ENCODE results near the gene SCN3A. TPM values are rescaled to one million over a fixed set of nuclear protein-coding genes. Genes with fewer than 3 reads are reported as not detected.

Gene SCN3A
- total and polyA plus RNA-seq, 2 of the 13 experiments (the other 11 are each of a cell fraction or from before 2014, with no cell fraction given) = not detected

DNA sequence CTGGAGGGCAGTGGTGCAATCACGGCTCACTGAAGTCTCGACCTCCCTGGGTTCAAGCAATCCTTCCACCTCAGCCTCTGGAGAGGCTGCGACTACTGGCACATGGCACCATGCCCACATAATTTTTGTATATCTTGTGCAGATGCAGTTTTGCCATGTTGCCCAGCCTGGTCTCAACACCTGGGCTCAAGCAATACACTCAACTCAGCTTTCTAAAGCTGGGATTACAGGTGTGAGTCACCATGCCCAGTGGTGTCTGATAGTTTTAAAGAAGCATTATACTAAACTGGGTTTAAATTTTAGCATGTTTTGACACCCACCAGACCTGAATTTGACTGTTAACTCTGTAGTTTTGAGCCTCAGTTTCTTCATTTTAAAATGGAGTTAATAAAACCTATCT, 139.1 kb downstream of the SCN3A start:
- CTCF ChIA-PET (ENCODE audit: low intra/inter-chr PET ratio, low total read pairs) = no interaction called here
- no peaks in the 10 kb centered on the region for H4K20me1 ChIP-seq (ENCODE audit: insufficient read depth, low read length)
- no peaks in the 10 kb centered on the region for H3K79me2 ChIP-seq (ENCODE audit: insufficient read depth, low read length)
- H2AFZ ChIP-seq (ENCODE audit: low read length) = no peak overlapping the region
- FAIRE-seq (no peak), ATAC-seq (no peak), DNase-seq (ENCODE audit: low spot score) (no peak)
- H3K4me1 ChIP-seq (ENCODE audit: insufficient read depth, low read length) = no peaks in the 10 kb centered on the region
- no peaks in the 10 kb centered on the region for H3K9me3 ChIP-seq (ENCODE audit: low read length)
- H3K4me3 ChIP-seq (replicated peaks in 1 of 3; ENCODE audit: insufficient read depth in 1 of 3, low read depth in 2 of 3, low read length in 3 of 3) = no peak overlapping the region
- POLR2A ChIA-PET = no interaction called here
- in situ Hi-C loops (cut with HindIII; ENCODE audit: extremely low pct_ligation_motif_present, low pct_unique_long_range_greater_than_20kb) = no loop called here
- H3K36me3 ChIP-seq (replicated peaks in 1 of 2; ENCODE audit: control insufficient read depth in 1 of 2, insufficient read depth in 2 of 2, low read length in 2 of 2) = no peaks in the 10 kb centered on the region
- 22% methylated on average over 3 of the region's 3 CpGs for WGBS (ENCODE audit: low lambda C conversion rate)
- no TSS peak for BruUV-seq (replicated peaks)
- H3K27ac ChIP-seq (ENCODE audit: extremely low read length, insufficient read depth, low read length) = no peak overlapping the region
- no peaks in the 10 kb centered on the region for H3K27me3 ChIP-seq (ENCODE audit: control insufficient read depth in 1 of 2, insufficient read depth in 2 of 2, low read length in 2 of 2)
- H3K9ac ChIP-seq (ENCODE audit: insufficient read depth, low read depth, low read length) = no peak overlapping the region
- H3K4me2 ChIP-seq (ENCODE audit: low read depth, low read length) = no peak overlapping the region
- TF ChIP-seq KDM4B (CRISPR knock-in tag; IDR thresholded peaks at IDR 0.05) (no peak), KDM6A (CRISPR knock-in tag; IDR thresholded peaks at IDR 0.05; ENCODE audit: low read depth) (no peak), ZNF605 (CRISPR knock-in tag; IDR thresholded peaks at IDR 0.05) (no peak), NFE2 (CRISPR knock-in tag; IDR thresholded peaks at IDR 0.05) (no peak), ZNF83 (CRISPR knock-in tag; IDR thresholded peaks at IDR 0.05; ENCODE audit: borderline replicate concordance) (no peak), MEIS2 (CRISPR knock-in tag; IDR thresholded peaks at IDR 0.05) (no peak), PAF1 (CRISPR knock-in tag; IDR thresholded peaks at IDR 0.05) (no peak), RXRA (CRISPR knock-in tag; IDR thresholded peaks at IDR 0.05) (no peak), ZNF615 (CRISPR knock-in tag; IDR thresholded peaks at IDR 0.05; ENCODE audit: borderline replicate concordance) (no peak), ZNF879 (CRISPR knock-in tag; IDR thresholded peaks at IDR 0.05) (no peak), ZNF484 (CRISPR knock-in tag; IDR thresholded peaks at IDR 0.05; ENCODE audit: borderline replicate concordance, low read depth) (no peak), SRSF9 (IDR thresholded peaks at IDR 0.05; ENCODE audit: borderline replicate concordance, insufficient read depth, low read depth, low read length, poor library complexity, severe bottlenecking) (no peak)
- TF ChIP-seq, protein P1, sequence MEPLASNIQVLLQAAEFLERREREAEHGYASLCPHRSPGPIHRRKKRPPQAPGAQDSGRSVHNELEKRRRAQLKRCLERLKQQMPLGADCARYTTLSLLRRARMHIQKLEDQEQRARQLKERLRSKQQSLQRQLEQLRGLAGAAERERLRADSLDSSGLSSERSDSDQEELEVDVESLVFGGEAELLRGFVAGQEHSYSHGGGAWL (CRISPR knock-in tag; IDR thresholded peaks at IDR 0.05) = no peak
- TF ChIP-seq, protein P2, sequence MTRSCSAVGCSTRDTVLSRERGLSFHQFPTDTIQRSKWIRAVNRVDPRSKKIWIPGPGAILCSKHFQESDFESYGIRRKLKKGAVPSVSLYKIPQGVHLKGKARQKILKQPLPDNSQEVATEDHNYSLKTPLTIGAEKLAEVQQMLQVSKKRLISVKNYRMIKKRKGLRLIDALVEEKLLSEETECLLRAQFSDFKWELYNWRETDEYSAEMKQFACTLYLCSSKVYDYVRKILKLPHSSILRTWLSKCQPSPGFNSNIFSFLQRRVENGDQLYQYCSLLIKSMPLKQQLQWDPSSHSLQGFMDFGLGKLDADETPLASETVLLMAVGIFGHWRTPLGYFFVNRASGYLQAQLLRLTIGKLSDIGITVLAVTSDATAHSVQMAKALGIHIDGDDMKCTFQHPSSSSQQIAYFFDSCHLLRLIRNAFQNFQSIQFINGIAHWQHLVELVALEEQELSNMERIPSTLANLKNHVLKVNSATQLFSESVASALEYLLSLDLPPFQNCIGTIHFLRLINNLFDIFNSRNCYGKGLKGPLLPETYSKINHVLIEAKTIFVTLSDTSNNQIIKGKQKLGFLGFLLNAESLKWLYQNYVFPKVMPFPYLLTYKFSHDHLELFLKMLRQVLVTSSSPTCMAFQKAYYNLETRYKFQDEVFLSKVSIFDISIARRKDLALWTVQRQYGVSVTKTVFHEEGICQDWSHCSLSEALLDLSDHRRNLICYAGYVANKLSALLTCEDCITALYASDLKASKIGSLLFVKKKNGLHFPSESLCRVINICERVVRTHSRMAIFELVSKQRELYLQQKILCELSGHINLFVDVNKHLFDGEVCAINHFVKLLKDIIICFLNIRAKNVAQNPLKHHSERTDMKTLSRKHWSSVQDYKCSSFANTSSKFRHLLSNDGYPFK (CRISPR knock-in tag; IDR thresholded peaks at IDR 0.05; ENCODE audit: borderline replicate concordance) = no peak
- TF ChIP-seq, protein P3, sequence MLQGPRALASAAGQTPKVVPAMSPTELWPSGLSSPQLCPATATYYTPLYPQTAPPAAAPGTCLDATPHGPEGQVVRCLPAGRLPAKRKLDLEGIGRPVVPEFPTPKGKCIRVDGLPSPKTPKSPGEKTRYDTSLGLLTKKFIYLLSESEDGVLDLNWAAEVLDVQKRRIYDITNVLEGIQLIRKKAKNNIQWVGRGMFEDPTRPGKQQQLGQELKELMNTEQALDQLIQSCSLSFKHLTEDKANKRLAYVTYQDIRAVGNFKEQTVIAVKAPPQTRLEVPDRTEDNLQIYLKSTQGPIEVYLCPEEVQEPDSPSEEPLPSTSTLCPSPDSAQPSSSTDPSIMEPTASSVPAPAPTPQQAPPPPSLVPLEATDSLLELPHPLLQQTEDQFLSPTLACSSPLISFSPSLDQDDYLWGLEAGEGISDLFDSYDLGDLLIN (CRISPR knock-in tag; IDR thresholded peaks at IDR 0.05; ENCODE audit: borderline replicate concordance) = no peak
- TF ChIP-seq, protein P4, sequence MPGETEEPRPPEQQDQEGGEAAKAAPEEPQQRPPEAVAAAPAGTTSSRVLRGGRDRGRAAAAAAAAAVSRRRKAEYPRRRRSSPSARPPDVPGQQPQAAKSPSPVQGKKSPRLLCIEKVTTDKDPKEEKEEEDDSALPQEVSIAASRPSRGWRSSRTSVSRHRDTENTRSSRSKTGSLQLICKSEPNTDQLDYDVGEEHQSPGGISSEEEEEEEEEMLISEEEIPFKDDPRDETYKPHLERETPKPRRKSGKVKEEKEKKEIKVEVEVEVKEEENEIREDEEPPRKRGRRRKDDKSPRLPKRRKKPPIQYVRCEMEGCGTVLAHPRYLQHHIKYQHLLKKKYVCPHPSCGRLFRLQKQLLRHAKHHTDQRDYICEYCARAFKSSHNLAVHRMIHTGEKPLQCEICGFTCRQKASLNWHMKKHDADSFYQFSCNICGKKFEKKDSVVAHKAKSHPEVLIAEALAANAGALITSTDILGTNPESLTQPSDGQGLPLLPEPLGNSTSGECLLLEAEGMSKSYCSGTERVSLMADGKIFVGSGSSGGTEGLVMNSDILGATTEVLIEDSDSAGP (CRISPR knock-in tag; IDR thresholded peaks at IDR 0.05; ENCODE audit: borderline replicate concordance) = no peak
- TF ChIP-seq, protein P5, sequence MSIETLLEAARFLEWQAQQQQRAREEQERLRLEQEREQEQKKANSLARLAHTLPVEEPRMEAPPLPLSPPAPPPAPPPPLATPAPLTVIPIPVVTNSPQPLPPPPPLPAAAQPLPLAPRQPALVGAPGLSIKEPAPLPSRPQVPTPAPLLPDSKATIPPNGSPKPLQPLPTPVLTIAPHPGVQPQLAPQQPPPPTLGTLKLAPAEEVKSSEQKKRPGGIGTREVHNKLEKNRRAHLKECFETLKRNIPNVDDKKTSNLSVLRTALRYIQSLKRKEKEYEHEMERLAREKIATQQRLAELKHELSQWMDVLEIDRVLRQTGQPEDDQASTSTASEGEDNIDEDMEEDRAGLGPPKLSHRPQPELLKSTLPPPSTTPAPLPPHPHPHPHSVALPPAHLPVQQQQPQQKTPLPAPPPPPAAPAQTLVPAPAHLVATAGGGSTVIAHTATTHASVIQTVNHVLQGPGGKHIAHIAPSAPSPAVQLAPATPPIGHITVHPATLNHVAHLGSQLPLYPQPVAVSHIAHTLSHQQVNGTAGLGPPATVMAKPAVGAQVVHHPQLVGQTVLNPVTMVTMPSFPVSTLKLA (IDR thresholded peaks at IDR 0.05) = no peak
- intact Hi-C loops (cut with micrococcal nuclease; ENCODE audit: unreplicated experiment) = no loop called here

All from HepG2 (cell line).